OCI-LY7 (cell line): Measurements from ENCODE around the gene TM9SF2. TPM values are rescaled to one million over a fixed set of nuclear protein-coding genes. Genes with fewer than 3 reads are reported as not detected.

Source experiments
- BruUV-seq: library from RNA; stranded (reverse); fragments of 400-500 nt; replicated peaks from 2 replicates; lab custom pipeline; 2021; lab: Mats Ljungman, UMichigan
- CTCF ChIA-PET: fragments of 300-600 bp; sonication (Branson Sonifier 250); formaldehyde crosslinking; loops from one replicate; lab custom pipeline; 2022; ENCODE audit warnings: antibody characterized with exemption; ENCODE audit not compliant: unreplicated experiment; lab: Charles Lee
- POLR2A ChIA-PET: fragments of 300-600 bp; sonication (Branson Sonifier 250); formaldehyde crosslinking; loops from one replicate; lab custom pipeline; 2022; ENCODE audit warnings: antibody characterized with exemption; lab: Charles Lee
- DNase-seq: peaks from one replicate; pipeline ENCODE4 v3.0.0-alpha.2; 2015; ENCODE audit warnings: low spot score
- H2AFZ ChIP-seq: fragments of 200-600 bp; sonication (generic), shearing (Covaris generic); 2 replicates; pipeline ENCODE4 v1.6.1; 2014; ENCODE audit warnings: mild to moderate bottlenecking, antibody characterized with exemption, low read length, moderate library complexity
- H3K27ac ChIP-seq: fragments of 200-600 bp; sonication (generic); 2 replicates; pipeline ENCODE4 v1.5.1; 2014; ENCODE audit warnings: mixed run types, low read depth, mild to moderate bottlenecking, moderate library complexity, low read length, inconsistent platforms; ENCODE audit not compliant: poor library complexity, severe bottlenecking
- H3K36me3 ChIP-seq: fragments of 200-600 bp; sonication (generic); 2 replicates; pipeline ENCODE4 v1.6.1; 2014; ENCODE audit warnings: mild to moderate bottlenecking, antibody characterized with exemption, low read length, moderate library complexity, mixed read lengths; ENCODE audit not compliant: insufficient read depth
- H3K4me1 ChIP-seq: fragments of 200-600 bp; sonication (generic); 2 replicates; pipeline ENCODE4 v1.5.1; 2014; ENCODE audit warnings: mild to moderate bottlenecking, low read length; ENCODE audit not compliant: insufficient read depth, poor library complexity, severe bottlenecking
- H3K4me2 ChIP-seq: fragments of 200-600 bp; sonication (generic); 2 replicates; pipeline ENCODE4 v1.6.1; 2014; ENCODE audit warnings: mild to moderate bottlenecking, low read length
- H3K4me3 ChIP-seq: fragments of 200-600 bp; sonication (generic); 2 replicates; pipeline ENCODE4 v1.5.1; 2014; ENCODE audit warnings: mild to moderate bottlenecking, low read depth, low read length; ENCODE audit not compliant: poor library complexity, severe bottlenecking
- H3K79me2 ChIP-seq: fragments of 200-600 bp; sonication (generic); 2 replicates; pipeline ENCODE4 v1.6.1; 2016; ENCODE audit warnings: low read depth, mild to moderate bottlenecking, low read length, moderate library complexity, mixed read lengths; ENCODE audit not compliant: insufficient read depth
- H3K9me2 ChIP-seq: fragments of 200-600 bp; sonication (generic); 2 replicates; pipeline ENCODE4 v1.6.1; 2016; ENCODE audit warnings: mild to moderate bottlenecking, low read length, mixed read lengths; ENCODE audit not compliant: insufficient read depth
- H3K9me3 ChIP-seq: fragments of 200-600 bp; sonication (generic); 2 replicates; pipeline ENCODE4 v1.6.1; 2014; ENCODE audit warnings: mild to moderate bottlenecking, mixed run types, low read length, mixed read lengths
- H4K20me1 ChIP-seq: fragments of 200-600 bp; sonication (generic); 2 replicates; pipeline ENCODE4 v1.6.1; 2014; ENCODE audit warnings: mild to moderate bottlenecking, antibody characterized with exemption, low read length, moderate library complexity, mixed read lengths; ENCODE audit not compliant: insufficient read depth
- EZH2phosphoT487 ChIP-seq: fragments of 200-600 bp; sonication (generic); IDR thresholded peaks from 2 replicates; pipeline ENCODE4 v1.6.1; 2018; ENCODE audit warnings: low read depth, borderline replicate concordance, mild to moderate bottlenecking, mixed run types, antibody characterized with exemption, low read length, moderate library complexity, mixed read lengths
- intact Hi-C: fragments of 100-400 bp; cut with micrococcal nuclease; formaldehyde crosslinking; loops from one replicate; pipeline ENCODE4 v1.10.0; 2022; ENCODE audit not compliant: unreplicated experiment
- total RNA-seq, 2 experiments: library from RNA; depleted of rRNA in 1 of 2; stranded (reverse); fragments of >200 nt in 1 of 2; shearing (Covaris generic) in 1 of 2; gene quantifications; 2 replicates each; pipeline ENCODE4 v1.2.3, GENCODE V29; 2014 to 2022
- TF ChIP-seq, protein P1 (sequence below): fragments of 200-600 bp; sonication (generic); conservative IDR thresholded peaks from 2 replicates; pipeline ENCODE4 v1.5.1; 2014; ENCODE audit warnings: mild to moderate bottlenecking, antibody characterized with exemption, low read length, moderate library complexity, mixed read lengths

TM9SF2 gene
- total RNA-seq, 2 experiments from 2014 or later = 17.8 to 27.3 TPM

DNA sequence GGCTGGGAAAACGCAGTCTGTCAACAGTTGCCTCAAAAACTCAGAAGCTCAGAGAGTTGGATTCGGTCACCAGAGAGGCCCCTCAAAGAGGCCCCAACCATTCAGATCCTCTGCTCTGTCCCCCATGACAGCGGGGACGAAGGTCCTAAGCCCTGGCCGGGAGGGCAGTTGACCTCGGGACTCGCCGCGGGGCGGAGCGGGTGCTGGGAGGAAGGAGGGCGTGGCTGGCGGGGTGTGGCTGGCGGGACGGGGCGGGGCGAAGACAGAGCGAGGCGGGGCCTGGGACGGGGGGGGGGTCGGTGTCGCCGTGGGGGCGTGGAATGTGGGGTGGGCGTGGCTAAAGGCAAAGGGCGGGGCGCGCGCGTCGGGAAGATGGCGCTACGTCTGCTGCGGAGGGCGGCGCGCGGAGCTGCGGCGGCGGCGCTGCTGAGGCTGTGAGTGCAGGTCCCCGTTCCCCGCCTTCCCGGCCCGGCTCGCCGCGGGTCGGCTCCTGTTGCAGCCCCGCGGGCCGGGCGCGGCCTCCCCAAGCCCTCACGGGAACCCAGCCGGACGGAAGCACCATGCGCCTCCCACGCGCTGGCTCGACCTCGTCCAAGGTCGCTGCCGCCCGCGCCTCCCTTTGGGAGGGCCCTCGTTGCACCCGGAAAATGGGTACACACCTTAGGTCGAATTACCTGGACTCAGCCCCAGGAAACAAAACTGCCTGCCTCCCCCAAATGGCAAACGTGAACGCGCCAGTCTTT lies 105.2 kb downstream of the TM9SF2 start, which contains the start of gene CLYBL:
Gene CLYBL, plus strand, starts transcription at position 367 of the 743 bp plus-strand sequence.
- DNase-seq = peak; percentile 81
- H2AFZ ChIP-seq = peak within 1 kb of the TSS; percentile 93
- H3K36me3 ChIP-seq = no peaks in the 10 kb centered on the region
- CTCF ChIA-PET = interaction anchor here (0.7 kb wide), 1 partner anchor 605 kb away, joined by 3 read pairs; no protein-coding TSS in a partner anchor
- peaks cover 21% of the 10 kb centered on the region for H3K4me1 ChIP-seq
- intact Hi-C loops = loop anchor here (5.0 to 10.0 kb wide), 3 partner anchors 104 to 1068 kb away; partner anchors contain the start of genes TM9SF2 and TMTC4
- H4K20me1 ChIP-seq = no peaks in the 10 kb centered on the region
- H3K4me2 ChIP-seq = peak within 1 kb of the TSS; percentile 99
- no peaks in the 10 kb centered on the region for H3K9me3 ChIP-seq
- peak within 1 kb of the TSS; percentile 75 for H3K4me3 ChIP-seq
- H3K27ac ChIP-seq = peak within 1 kb of the TSS; percentile 78
- no TSS peak for BruUV-seq
- no peaks in the 10 kb centered on the region for H3K79me2 ChIP-seq
- TF ChIP-seq, protein P1, sequence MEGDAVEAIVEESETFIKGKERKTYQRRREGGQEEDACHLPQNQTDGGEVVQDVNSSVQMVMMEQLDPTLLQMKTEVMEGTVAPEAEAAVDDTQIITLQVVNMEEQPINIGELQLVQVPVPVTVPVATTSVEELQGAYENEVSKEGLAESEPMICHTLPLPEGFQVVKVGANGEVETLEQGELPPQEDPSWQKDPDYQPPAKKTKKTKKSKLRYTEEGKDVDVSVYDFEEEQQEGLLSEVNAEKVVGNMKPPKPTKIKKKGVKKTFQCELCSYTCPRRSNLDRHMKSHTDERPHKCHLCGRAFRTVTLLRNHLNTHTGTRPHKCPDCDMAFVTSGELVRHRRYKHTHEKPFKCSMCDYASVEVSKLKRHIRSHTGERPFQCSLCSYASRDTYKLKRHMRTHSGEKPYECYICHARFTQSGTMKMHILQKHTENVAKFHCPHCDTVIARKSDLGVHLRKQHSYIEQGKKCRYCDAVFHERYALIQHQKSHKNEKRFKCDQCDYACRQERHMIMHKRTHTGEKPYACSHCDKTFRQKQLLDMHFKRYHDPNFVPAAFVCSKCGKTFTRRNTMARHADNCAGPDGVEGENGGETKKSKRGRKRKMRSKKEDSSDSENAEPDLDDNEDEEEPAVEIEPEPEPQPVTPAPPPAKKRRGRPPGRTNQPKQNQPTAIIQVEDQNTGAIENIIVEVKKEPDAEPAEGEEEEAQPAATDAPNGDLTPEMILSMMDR = no peak
- no peaks in the 10 kb centered on the region for H3K9me2 ChIP-seq
- POLR2A ChIA-PET = interaction anchor here (0.6 to 0.8 kb wide), 7 partner anchors 27 to 291 kb away, joined by 3 to 4 read pairs (median 3); no protein-coding TSS in a partner anchor

DNA sequence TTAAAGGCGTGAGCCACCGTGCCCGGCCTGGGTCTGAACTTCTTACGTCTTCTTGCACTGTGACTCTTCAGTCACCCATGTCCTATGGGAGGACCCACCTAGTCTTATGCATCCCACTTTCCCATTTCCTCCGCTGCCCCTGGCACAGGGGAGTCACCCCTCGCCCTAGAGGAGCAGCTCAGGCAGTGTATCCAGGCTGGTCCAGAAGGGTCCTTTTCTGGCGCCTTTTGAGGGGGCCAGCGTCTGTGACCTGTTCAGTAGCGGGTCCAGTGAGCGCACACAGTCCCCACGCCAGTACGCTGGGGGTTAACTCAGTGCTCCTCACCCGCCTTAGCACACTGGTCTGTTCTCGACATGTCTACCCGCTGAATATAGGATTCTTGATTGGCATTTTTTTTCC lies 107.1 kb downstream of the TM9SF2 start:
- no TSS peak for BruUV-seq
- intact Hi-C loops = loop anchor here (5.0 to 10.0 kb wide), 3 partner anchors 106 to 1066 kb away; partner anchors contain the start of genes TM9SF2 and TMTC4
- H3K4me2 ChIP-seq = no peak overlapping the region
- H3K4me1 ChIP-seq = peaks cover 20% of the 10 kb centered on the region
- CTCF ChIA-PET = no interaction called here
- no peak overlapping the region for H2AFZ ChIP-seq
- TF ChIP-seq, protein P1 = no peak
- TF ChIP-seq EZH2phosphoT487 = no peak
- POLR2A ChIA-PET = no interaction called here
- no peak for DNase-seq
- H3K36me3 ChIP-seq = no peaks in the 10 kb centered on the region
- H3K27ac ChIP-seq = no peak overlapping the region
- H3K9me2 ChIP-seq = no peaks in the 10 kb centered on the region
- no peaks in the 10 kb centered on the region for H4K20me1 ChIP-seq
- no peak overlapping the region for H3K4me3 ChIP-seq
- no peaks in the 10 kb centered on the region for H3K9me3 ChIP-seq
- H3K79me2 ChIP-seq = no peaks in the 10 kb centered on the region

DNA sequence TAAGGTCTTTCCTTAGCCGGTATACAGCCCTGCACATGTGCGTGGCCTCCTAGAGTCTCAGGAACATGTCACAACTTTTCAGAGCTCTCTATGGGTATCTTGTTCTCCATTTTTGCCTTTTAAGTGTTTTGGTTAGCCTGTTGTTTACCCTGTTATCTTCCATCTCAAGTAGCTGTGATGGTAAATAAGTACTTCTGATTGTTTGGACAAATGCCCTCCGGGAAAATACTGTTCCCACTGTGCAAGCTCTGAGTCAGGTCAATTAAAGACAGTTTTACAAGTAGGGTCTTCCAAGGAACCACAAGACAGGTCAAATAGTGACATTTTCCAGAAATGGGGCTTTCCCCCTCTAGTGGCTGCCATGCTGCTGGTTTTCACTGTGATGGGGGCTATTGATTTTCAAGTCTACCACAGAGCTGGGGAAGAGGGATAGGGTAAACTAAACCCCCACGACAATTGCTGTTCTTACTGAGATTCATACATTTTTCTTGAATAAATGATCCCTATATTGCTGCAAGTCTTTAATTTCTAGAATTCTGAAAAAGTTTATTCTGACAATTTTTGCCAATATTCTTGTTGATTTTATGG lies 109.5 kb downstream of the TM9SF2 start:
- no peak overlapping the region for H3K4me3 ChIP-seq
- POLR2A ChIA-PET = no interaction called here
- CTCF ChIA-PET = no interaction called here
- no peaks in the 10 kb centered on the region for H3K79me2 ChIP-seq
- no peak for TF ChIP-seq EZH2phosphoT487
- TF ChIP-seq, protein P1 = peak; percentile 49; the same call in 1 of the 2 replicates
- no peaks in the 10 kb centered on the region for H3K36me3 ChIP-seq
- no peaks in the 10 kb centered on the region for H3K9me2 ChIP-seq
- no peak for DNase-seq
- intact Hi-C loops = no loop called here
- H3K9me3 ChIP-seq = no peaks in the 10 kb centered on the region
- no peaks in the 10 kb centered on the region for H4K20me1 ChIP-seq
- no peak overlapping the region for H3K4me2 ChIP-seq
- H2AFZ ChIP-seq = no peak overlapping the region
- no TSS peak for BruUV-seq
- peaks cover 14% of the 10 kb centered on the region for H3K4me1 ChIP-seq
- no peak overlapping the region for H3K27ac ChIP-seq
